Left renal pelvis (tissue), 4 donors: ENCODE data around the gene FGD4. TPM values are rescaled to one million over a fixed set of nuclear protein-coding genes. Genes with fewer than 3 reads are reported as not detected.
A peak's percentile ranks its signal among the peaks of the same experiment; 100 is the strongest.

Experiments
- DNase-seq, 4 donors: peaks; one replicate each; pipeline ENCODE4 v3.0.0-alpha.2; 2013; ENCODE audit warnings: low read depth in 4 of 4, low spot score in 3 of 4
- polyA plus RNA-seq, 4 donors: library from polyadenylated mRNA; unstranded; fragments of 120-200 nt; gene quantifications; one replicate each; pipeline ENCODE4 v1.2.1, GENCODE V29; 2013; ENCODE audit not compliant: insufficient read length in 4 of 4

The FGD4 gene
- polyA plus RNA-seq, 4 donors, result 3.4 to 18.5 (median 14.9) TPM

GRCh38 chr12:32659908-32660440 is 260.6 kb downstream of the FGD4 start:
- no peak for DNase-seq

GRCh38 chr12:32661706-32662105 is 262.3 kb downstream of the FGD4 start:
- DNase-seq, result no peak

DNA sequence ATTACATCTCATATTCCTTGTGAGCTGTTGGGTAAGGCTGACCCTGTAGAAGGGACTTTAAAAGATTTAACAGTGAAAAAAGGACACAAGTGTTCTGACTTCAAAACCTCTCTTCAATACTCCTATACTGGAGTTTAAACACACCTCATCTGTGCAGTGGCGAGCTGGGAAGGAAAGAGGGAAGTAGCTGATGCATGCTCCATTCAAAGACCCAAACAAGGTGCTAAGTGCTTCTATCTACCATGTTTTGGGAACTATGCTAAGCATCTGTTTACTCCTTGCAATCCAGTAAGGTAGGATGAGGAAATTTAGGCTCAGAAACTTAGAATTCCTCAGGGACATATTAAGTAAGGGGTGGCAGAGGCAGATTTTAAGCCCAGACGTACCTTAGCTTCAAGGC is 263.3 kb downstream of the FGD4 start:
- DNase-seq, result no peak

- DNase-seq, result no peak
Observed at GRCh38 chr12:32666018-32666417, 266.7 kb downstream of the FGD4 start.

GRCh38 chr12:32669584-32669983 is 270.2 kb downstream of the FGD4 start:
- no peak for DNase-seq

DNA sequence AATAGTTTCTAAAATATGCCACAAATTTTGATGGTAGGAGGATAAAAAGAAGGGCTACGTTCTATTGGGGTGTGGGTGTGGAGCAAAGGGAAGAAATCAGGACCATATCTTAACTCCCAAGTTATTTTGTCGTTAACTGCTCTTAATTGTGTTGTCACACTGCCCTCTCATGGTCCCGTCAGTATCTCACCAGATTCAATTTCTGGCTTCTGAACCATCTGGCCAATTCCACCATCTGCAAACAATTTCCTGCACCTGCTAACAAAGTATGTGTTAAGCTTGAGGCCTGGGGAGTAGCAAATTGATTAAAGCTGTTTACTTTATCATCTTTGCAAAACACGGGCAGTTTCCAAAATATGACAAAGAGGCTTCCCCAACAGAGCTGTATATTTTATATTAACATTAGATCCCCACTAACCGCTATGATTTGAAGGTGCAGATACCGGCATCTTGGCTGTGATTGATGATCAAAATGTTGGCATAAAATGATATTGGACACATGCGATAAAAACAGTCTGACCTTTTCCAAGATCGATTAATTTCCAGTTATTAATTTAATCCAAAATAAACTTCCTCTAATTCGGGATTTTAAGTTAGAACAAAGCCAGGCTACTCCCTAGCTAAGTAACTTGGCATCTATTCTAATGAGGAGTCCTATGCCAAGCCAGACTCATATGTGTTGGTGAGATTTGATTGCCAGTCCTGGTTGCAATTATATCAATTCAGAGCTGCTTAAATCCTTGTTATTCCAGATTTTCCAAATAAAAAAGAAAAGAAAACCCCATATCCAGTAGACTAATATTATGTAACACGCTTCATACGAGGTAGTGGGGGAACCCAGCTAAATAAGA is 272.8 kb downstream of the FGD4 start:
- peak in 3 of 4 donors; percentile 44 to 51 (median 46) for DNase-seq

- DNase-seq, result peak; percentile 91 to 95 (median 92)
Observed at GRCh38 chr12:32679091-32679919, 279.9 kb downstream of the FGD4 start, which contains the start of gene DNM1L. Gene DNM1L, plus strand, starts transcription at chr12:32679301. Its CDS starts 63 bp downstream, at chr12:32679364.

GRCh38 chr12:32679920-32680237 is 280.5 kb downstream of the FGD4 start:
- peak in 1 of 4 donors; percentile 33 for DNase-seq

DNA sequence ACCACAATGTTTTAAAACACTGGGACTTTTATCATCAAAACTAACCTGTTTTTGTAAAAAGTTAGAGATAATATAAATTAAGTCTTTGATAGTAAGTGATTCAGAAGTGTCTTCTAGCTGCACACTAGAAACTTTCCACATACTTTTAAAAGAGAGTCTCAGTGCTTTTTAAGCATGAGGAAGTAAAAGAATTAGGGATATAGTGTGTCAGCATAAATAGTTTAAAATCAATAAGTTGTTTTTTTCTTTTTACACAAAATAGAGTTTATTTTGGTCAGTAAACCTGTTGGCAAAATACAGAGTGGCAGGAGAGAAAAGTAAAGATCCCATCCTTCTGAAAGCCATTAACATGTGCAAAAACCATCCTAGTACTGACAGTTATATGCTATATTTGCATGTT is 281.4 kb downstream of the FGD4 start:
- DNase-seq, result no peak

DNA sequence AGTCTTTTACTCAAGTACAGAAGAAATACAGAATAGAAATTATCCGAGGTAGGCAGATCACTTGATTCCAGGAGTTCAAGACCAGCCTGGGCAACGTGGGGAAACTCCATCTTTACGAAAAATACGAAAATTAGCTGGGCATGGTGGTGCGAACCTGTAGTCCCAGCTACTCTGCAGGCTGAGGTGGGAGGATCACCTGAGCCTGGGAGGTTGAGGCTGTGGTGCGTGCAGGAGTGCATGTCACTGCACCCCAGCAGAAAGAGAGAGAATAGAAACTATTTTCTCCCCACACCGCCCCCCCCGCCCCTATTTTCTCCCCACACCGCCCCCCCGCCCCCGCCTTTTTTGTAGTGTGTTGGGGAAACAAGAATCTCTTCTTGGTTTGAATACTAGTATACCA is 281.9 kb downstream of the FGD4 start:
- DNase-seq, result no peak

DNA sequence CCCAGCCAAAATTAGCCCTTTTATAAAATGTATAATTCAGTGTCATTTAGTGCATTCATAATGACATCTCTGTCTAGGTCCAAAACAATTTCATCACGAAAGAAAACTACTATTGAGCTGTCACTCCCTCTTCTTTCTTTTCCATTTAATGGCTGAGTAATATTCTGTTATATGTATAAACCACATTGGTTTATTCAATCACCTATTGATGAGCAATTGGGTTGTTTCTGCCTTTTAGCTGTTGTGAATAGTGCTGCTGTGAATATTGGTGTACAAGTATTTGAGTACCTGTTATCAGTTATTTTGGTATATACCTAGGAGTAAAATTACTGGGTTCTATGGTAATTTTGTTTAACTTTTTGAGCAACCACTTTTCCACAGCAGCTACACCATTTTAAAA is 287.0 kb downstream of the FGD4 start:
- DNase-seq, result no peak

DNA sequence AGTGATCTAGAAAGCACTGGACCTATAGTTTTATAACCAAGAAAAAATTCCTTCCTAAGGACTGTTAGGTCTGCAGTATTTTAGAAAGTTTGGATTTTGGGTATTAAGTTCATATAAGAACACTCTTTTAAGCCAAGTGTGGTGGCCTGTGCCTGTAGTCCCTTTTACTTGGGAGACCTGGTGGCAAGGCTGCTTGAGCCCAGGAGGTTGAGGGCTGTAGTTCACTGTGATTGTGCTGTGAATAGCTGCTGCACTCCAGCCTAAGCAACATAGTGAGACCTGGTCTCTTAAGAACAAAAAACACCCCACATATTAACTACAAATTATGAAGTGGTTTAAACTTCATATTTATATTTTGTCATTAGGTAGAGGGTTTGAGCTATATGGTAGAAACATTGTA is 289.4 kb downstream of the FGD4 start:
- DNase-seq, result no peak

DNA sequence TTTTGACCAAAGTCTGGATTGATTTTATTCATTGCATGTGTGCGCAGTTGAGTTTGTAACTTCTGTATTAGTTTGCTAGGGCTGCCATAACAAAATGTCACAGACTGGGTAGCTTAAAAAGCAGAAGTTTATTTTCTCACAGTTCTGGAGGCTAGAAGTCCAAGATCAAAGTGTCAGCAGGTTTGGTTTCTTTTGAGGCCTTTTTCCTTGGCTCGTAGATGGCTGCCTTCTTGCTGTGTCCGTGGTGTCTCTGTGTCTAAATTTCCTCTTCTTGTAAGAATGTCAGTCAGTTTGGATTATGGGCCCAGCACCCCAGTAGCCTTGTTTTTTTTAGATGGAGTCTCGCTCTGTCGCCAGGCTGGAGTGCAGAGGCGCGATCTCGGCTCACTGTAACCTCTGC is 291.6 kb downstream of the FGD4 start:
- no peak for DNase-seq

DNA sequence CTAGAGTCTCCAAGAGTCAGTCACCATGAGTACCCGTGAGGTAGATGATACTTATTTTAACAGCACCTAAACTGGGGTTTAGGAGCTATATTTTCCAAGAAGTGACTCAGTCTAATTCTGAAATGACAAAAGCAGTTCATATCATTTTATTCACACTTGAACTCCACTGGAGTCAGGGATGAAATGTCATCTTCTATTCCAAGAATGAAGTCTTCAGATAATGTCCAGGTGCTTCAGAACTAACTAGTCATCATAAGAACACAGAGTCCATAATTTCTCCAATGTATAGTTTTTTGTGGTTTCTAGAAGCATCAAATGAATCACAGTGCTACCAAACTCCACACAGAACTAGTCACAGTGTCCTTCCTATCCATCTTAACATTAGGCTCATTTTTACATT is 293.0 kb downstream of the FGD4 start:
- DNase-seq, result no peak

DNA sequence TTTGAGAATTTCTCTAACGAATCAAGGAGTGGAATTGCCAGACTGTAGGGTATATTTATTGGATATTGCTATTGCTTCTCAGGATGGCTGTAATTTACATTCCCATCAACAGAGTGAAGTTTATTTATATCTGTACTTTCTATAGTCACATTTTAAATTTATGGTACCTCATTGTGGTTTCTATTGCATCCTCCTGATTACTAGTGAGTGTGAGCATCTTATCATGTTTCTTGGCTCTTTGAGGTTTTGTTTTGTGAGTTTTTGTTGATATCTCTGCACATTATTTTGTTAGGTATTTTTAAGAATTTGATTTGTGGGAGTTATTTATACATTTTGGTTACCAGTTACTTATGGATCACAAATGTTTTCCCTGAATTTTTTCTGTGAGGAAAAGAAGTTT is 293.7 kb downstream of the FGD4 start:
- DNase-seq, result no peak
